Posterior vena cava (tissue), 2 donors: ENCODE measurements around the gene TMEM217. TPM values are rescaled to one million over a fixed set of nuclear protein-coding genes. Genes with fewer than 3 reads are reported as not detected.

Experiments used
- DNase-seq: peaks from one replicate; pipeline ENCODE4 v3.0.0-alpha.2; 2020; ENCODE audit warnings: low spot score
- intact Hi-C, 2 donors: fragments of 100-400 bp; cut with DNase I; formaldehyde crosslinking; loops; one replicate each; pipeline versions ENCODE4 v1.14.1 to v1.14.2; 2022 to 2023
- total RNA-seq, 2 donors: library from RNA; stranded (reverse); fragmentation: NEBNext Ultra II Directional; extraction: Animal tissue kit (Norgen Biotek cat#: 25700); gene quantifications; one replicate each; pipeline ENCODE4 v1.2.1, GENCODE V29; 2021
- donor health status: DM: yes; HTN: yes; CAD: no.
- donor health status: DM: yes; HTN: yes; CAD: no.

Gene TMEM217
- total RNA-seq, 2 donors from 2014 or later: 0.56 to 2.0 TPM

DNA sequence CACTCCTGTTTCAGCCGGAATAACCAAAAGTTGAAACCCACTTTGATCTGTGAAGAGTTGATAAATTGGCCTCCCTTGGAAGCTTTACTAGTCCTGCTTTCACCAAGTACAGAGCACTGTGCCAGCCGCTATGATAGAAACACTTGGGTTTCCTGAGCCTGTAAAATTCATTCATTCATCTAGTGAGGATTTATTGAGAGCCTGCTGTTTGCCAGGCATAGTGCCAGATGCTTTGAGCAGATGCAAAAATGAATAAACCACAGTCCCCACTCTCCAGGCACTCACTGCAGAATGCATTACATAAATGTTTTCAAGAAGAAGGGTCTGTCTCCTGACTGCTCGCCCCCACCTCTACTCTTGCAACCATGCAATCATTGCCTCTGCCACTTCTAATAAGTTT lies 25.3 kb upstream of the TMEM217 start:
- intact Hi-C loops: no loop called here

DNA sequence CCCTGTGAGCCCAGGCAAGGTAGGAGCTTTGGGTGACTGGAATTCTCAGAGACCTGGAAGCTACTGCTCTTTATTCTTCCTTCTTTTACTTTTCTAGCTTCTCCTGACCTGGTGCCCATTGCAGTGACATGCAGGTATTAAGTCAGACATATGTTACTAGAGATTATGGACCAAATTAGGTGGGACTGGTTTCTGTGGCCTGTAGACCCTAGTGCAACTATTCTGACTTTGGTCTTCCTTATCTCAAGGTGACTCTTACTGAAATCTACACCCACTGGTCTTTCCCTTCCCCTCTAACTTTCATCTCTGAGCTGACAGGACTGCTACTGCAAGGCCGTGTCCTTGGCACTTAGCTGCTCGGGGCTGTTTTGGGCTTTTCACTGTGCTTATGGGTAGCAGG lies 24.4 kb upstream of the TMEM217 start:
- no peak for DNase-seq
- intact Hi-C loops: no loop called here

More for the DNA sequence above, 25.3 kb upstream of the TMEM217 start:
- no peak for DNase-seq

DNA sequence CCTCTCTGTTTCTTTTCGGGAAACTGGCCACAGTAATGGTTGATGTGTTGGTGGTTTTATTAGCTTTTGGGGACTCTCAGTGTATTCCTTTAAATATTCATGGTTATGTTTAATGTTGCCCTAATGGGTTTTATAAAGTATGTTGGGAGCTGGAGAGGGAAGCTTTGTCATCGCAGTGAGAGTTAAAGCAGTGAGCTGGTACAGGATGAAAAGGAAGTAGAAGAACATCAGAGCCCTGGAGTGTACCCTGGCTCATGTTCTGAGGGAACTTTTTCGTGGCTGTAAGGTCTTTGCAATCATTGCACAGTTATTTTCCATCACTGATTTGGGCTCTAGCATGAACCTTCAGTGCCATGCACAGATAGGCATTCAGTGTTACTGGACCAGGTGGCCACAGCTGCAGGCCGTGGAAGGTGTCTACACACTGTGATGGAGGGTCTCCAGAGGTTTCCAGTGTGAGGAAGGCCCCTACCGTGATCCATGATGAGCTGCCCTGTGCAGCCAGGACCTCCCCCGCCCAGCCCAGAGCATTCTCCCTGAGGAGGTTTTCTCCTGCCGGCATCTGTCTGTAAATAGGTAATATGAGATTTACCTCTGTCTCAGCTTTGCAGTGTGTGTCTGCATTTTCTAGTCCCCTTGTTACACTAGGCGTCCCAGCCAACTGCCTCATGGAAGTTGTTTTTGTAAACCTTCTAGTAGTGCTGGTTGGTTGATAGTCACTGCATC lies 22.4 kb upstream of the TMEM217 start:
- DNase-seq: no peak
- intact Hi-C loops: no loop called here

DNA sequence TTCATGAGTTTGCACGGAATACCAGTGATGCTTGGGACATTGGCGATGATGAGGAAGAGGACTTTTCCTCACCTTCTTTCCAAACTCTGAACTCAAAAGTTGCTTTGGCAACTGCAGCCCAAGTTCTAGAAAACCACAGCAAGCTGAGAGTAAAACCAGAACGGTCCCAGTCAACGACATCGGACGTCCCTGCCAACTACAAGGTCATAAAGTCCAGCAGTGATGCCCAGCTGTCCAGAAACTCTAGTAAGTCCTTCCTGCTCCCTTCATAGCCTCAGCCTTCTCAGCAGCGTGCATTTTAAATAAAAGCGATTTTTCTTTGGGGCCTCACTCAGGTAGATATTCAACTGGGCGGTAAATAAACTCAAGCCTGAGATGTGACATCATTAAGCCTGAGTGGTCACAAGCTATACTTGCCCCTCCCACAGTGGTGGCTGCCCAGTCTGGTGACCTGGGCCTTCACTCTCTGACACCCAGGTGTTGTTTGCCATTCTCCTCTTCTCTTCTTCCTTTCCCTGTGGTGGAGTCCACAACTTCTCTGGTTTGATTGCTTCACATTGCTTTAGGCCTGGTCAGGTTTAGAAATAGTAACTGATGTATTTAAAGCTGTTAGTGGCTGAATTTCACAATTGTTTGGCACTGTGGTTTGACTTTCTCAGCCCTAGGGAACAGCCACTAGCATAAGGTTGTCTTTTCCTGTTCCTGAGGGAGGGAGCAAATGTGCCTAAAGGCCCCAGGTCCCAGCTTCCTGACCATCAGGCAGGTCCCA lies 21.6 kb upstream of the TMEM217 start:
- DNase-seq: no peak
- intact Hi-C loops: no loop called here

DNA sequence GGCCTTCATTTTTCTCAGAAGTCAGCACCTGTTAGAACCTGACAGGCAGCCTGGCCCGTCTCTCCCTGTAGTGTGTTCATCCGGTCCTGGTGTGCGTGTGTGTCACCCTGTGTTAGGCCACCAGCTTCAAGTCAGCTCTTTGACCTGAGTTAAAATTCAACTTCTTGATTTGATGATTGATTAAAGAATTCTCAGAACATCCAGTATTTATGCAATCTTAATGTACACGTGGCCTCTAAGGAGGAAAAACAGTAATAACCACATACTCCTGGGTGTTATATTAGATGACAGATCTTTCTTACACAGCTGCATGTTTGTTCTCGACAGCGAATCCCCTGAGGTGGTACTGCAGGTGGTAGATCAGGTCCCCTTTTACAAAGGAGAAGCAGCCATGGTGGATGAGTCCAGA lies 19.1 kb upstream of the TMEM217 start:
- intact Hi-C loops: no loop called here
- DNase-seq: no peak

DNA sequence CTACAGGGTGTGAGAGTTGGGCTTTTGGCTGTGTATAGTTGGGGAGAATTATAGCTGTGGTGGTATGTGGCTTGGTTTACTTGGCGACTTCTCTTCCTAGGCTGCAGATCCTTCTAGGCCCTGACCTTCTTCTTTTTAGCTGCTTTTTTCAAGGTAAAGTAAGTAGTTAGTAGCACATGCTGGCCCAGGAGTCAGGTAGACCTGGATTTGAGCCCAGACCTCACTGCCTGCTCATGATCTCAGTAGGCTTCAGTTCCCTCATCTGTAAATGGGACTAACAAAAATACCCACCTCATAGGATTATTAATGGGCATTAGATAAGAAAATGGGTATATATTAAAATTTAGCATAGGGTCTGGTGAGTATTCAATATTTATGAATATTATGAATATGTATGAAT lies 17.4 kb upstream of the TMEM217 start:
- DNase-seq: no peak
- intact Hi-C loops: no loop called here

DNA sequence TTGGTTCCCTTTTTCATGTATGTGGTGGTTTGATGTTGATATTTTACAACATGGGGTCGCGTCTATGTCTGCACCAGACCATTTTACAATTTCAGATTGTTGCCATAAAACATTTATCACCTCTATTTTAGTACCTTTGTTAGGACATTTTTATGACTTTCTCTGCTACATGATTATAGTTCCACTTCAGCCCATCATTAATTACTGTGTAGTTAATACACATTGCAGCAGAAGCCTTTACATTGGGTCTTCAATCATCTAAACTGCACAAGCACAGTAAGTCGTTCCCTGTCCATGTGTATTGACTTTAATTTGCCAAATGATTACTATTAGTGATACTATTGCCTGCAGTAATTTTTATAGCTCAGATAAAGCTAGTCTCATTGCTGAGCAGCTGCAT lies 15.7 kb upstream of the TMEM217 start:
- intact Hi-C loops: no loop called here
- no peak for DNase-seq

DNA sequence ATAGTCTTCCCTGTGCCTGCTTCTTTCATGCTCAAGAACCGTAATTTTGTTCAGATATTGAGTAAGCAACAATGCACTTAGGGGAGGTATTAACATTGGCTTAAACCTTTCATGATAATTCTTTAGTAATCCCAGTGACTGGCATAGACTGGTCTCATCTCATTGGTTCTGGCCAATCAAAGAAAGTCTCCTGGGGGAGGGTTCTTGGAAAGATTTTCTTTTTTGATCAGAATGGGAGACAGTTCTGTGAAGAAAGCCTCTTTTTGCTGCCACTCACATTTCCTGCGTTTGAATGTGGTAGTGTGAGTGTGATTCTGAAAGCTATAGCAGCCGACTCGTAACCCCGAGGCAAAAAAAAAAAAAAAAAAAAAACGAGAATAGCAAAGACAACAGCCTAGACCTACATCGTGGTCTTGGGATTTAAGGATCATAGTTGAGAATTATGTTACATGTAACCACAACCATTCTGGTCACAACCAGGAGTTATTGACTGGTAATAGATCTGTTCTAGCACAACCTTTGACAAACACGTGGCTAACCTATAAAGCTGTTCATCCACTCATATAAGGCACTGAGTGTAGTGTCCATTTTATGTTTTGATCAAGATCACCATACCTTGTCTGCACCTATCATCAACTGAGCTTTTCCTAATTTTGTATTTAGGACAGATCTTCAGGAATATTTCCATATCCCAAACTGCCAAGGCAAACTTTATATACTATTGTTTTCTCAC lies 15.1 kb upstream of the TMEM217 start:
- DNase-seq: no peak
- intact Hi-C loops: no loop called here

DNA sequence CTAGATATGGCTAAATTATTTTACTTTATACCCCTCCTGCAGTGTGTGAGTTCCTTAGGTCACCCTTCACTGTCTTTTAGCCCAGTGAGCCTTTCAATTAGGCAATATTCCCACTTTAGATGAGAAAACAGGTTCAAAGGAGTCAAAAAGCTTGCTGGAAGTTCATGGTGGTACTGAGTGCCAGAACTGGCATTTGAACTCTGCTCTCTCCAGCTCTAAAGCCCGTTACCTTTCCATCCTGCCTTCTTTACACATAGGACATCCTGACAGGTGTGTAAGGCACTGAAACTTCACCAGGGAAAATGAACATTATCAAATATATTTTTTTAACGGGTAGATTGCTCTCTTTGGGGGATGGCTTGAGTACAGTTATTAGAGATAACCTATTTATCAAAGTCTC lies 11.2 kb upstream of the TMEM217 start:
- DNase-seq: no peak
- intact Hi-C loops: no loop called here

DNA sequence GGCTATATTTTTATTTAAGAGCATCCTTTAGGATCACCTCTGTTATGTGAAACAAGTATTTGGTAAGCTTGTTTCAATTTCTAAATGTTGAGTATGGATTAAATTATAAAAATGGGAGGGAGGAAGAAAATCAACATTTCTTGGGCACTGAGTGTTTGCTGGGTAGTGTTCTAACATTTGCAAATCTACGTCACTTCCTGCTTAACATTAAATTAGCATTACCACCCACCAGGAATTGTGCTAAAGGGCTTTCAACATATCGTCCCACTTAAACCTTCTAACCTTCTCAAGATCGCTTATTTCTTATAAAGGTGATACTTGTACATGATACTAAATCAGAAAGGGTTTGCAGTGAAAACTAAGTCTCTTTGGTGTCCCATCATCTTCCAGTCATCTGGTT lies 7.9 kb upstream of the TMEM217 start:
- intact Hi-C loops: no loop called here
- DNase-seq: no peak

DNA sequence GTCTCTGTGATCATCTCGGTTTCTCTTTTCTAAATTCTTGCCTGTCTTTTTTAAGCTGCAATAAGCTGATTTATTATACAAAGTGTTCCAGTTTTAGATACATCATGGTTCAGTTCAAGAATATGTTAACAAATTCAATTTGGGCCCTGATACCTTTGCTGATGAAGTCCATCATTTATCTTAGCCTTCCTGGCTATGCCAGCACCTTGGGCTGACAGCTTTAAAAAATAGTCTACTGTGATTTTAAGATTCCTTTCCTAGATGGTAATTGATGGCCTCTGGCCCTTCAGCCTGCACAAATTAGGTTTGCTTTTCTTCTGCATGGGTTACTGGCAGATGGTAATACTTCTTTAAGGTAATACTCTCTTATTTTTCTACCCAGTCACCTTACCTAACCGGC lies 7.1 kb upstream of the TMEM217 start:
- DNase-seq: no peak
- intact Hi-C loops: no loop called here

DNA sequence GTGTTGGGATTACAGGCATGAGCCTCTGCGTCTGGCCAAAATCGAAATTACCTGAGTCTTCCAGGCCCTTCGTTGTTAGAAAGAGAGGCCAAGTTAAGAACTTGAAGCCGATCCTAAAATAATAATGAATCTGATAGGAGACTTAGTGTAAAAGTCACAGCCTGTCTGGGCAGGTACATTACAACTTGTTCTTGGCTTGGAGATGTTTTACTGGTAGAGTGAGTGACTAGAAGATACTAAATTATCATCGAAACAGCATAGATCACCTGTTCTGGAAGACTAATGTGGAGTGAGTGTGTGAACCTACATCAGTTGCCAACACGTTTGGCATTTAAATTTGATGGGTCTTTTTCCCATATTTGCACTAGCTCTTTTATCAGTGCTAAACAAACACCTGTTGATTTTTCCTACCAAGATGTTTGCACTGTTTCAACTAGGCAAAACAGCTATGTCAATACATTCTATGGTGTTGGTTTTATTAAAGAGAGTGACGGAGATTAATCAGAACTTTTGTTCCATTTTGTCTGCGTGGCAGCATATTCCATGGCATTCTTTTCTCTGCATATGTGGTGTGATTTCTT lies 4.6 kb upstream of the TMEM217 start:
- intact Hi-C loops: no loop called here
- DNase-seq: no peak

DNA sequence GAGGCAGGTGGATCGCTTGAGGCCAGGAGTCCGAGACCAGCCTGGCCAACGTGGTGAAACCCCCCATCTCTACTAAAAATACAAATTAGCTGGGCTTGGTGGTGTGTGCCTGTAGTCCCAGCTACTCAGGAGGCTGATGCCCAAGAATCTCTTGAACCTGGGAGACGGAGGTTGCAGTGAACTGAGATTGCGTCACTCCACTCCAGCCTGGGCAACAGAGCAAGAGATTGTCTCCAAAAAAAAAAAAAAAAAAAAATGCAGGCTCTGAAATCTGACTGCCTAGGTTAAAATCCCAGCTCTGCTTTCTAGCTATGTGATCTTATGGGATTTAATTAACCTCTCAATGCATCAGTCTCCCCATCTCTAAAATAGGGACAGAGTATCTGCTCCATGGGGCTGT lies 3.3 kb upstream of the TMEM217 start:
- no peak for DNase-seq
- intact Hi-C loops: no loop called here

DNA sequence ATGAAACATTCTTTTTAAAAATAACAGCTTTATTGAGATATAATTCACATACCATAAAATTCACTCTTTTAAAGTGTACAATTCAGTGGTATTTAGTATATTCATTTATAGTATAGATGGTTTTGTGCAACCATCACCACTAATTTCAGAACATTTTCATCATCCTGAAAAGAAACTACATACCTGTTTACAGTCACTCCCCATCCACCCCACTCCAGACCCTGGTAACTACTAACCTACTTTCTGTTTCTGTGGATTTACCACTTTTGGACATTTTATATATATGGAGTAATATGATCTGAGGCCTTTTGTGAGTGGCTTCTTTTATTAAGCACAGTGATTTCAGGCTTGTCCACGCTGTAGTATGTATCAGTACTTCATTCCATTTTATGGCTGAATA lies 2.5 kb upstream of the TMEM217 start:
- intact Hi-C loops: no loop called here

DNA sequence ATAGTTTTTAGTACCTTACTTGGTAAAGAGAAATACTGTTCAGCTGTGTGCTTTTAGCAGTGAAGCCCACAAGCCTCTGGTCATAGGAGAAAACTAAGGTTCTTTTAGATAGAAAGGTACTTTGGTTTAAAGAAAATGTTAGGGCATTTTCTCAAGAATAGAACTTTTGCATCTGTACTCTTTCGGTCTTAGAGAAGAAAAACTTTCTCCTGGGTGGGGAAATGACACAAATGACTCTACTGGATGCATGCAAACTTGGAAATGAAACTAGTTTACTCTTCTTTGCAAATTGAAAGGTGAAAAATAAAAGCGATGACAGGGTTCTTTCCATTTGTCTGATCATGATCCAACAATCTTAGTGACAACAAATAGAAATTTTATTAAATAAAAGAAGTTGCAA lies 2.1 kb upstream of the TMEM217 start:
- DNase-seq: no peak
- intact Hi-C loops: no loop called here

More for the DNA sequence above, 2.5 kb upstream of the TMEM217 start:
- DNase-seq: no peak

DNA sequence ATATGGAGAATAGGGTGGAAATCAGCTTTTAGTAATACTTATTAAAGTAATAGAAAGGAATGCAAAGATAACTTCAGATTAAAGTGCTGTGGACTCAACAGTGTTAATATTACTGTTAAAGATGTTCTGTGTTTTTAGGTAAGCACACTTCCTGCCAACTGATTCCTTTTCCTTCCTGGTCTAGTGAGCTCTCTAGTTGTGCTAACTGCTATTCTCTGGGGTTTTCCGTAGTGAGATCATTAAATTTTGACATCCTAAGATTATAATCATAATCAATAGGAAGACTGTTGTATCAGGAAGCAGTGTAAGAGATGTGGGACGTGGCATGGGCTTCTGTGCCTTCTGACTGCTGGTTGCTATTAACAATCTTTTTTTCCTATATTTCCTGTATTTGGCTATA lies 1.2 kb upstream of the TMEM217 start:
- intact Hi-C loops: no loop called here

DNA sequence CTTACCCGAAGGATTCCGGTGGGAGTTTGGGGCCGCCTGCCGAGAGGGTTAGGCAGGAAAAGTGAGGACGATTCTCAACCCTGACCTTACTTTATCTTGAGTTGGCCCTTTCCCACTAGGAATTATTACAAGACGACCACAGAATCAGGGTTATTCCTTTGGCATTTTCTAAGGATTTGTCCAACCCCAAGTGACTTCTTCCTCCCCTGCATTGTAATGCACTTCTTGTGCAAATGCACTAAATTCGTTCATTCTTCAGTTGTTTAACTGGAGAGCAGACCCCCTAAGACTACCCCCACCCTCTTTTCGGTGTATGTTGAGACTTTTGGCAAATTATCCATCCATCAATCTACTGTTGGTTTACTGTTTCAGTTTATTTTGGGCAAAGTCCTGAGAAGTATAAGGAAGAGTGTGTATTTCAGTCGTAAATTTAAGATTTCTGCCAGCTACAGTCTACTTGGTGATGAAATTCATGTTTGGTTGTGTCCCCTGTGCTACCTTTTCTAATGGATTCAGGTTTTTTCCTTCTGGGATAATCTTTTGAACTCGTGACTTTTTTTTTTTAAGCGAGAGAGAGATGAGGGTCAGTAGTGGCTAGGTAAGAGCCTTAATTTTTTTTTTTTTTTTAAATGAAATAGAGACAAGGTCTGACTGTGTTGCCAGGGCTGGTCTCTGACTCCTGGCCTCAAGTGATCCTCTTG lies 611 bp upstream of the TMEM217 start:
- intact Hi-C loops: no loop called here
- no peak for DNase-seq

More for the DNA sequence above, 1.2 kb upstream of the TMEM217 start:
- DNase-seq: no peak

DNA sequence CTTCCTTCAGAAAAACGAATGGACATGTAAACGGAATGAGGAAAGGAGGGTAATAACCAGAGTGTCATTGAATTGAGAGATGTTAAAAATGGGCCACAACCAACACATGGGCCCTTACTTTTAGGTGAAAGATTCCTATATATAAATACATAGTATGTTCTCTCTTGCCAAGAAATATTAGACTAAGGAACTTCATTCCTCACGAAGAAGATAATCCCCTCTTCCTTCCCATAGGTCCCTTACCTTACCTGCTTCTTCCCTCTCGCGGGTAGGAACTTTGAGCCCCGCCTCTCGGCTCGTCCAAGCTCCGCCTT lies 667 bp downstream of the TMEM217 start:
- no peak for DNase-seq
- intact Hi-C loops: no loop called here

DNA sequence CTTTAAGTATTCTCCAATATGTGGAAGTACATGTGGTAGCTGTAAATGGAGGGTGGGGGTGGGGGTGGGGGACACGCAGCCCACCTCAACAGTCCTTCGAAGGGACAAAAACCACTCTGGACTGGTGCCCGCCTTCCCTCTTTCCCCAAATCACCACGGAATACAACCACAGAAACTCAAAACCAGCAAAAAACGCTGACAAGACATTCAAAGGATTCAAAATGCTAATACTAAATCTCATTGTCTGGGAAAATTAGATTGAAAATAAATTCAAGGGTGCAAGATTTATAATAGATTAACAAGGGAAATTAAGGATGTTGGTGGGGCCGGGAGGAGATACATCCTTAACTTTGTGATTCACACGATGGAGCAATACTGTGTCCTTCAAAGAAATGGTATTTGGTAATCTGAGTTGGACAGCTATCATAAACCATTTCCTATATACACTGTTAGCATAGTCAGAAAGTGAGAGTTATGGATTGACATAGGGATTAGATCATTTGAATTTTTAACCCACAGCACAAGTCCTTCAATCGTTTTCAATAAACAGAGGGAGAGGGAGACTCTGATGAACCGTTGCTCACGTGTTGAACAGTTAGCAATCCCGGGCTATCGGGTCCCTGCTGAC lies 1.1 kb downstream of the TMEM217 start:
- DNase-seq: no peak
- intact Hi-C loops: no loop called here
